Measurements from ENCODE around the gene ITPR1. TPM values are rescaled to one million over a fixed set of nuclear protein-coding genes. Genes with fewer than 3 reads are reported as not detected.

ITPR1 gene
- total RNA-seq, 2 donors from 2014 or later: 29.3 to 29.8 TPM

DNA sequence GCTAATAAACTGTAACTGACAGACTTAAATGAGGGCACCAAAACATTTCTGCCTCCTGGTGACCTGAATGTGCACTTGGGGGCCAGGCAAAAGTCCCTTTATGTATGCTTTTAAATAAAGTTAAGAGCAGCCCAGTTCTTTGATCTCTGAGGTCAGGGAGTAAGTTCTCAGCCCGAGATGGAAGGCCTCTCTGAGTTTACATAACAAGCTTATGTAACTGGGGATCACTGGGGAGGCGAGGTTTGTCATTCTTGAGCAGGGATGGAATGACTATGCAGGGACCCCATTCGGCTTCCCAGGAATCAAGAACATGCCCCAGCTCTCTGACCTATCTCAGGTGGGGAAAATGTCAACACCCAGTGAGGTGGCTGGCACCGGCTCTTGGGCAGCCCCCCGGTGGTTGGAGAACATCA lies 287.4 kb downstream of the ITPR1 start:
- Histone ChIP-seq H3K36me3 (replicated peaks in 1 of 2; ENCODE audit: insufficient read depth in 1 of 2, low read depth in 2 of 2) (no peaks in the 10 kb centered on the region), H3K4me3 (no peak overlapping the region), H3K27me3 (no peaks in the 10 kb centered on the region), H3K4me1 (peaks cover 19% of the 10 kb centered on the region), H3K9me3 (no peaks in the 10 kb centered on the region), H3K27ac (no peak overlapping the region)
- intact Hi-C loops (cut with DNase I): no loop called here
- ATAC-seq: no peak
- 75 to 79% methylated on average over 5 of the region's 5 CpGs for WGBS, 2 donors
- DNase-seq: no peak
- TF ChIP-seq, protein P1, sequence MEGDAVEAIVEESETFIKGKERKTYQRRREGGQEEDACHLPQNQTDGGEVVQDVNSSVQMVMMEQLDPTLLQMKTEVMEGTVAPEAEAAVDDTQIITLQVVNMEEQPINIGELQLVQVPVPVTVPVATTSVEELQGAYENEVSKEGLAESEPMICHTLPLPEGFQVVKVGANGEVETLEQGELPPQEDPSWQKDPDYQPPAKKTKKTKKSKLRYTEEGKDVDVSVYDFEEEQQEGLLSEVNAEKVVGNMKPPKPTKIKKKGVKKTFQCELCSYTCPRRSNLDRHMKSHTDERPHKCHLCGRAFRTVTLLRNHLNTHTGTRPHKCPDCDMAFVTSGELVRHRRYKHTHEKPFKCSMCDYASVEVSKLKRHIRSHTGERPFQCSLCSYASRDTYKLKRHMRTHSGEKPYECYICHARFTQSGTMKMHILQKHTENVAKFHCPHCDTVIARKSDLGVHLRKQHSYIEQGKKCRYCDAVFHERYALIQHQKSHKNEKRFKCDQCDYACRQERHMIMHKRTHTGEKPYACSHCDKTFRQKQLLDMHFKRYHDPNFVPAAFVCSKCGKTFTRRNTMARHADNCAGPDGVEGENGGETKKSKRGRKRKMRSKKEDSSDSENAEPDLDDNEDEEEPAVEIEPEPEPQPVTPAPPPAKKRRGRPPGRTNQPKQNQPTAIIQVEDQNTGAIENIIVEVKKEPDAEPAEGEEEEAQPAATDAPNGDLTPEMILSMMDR (IDR thresholded peaks at IDR 0.05): no peak
- no peak for TF ChIP-seq POLR2A (IDR thresholded peaks at IDR 0.05)

DNA sequence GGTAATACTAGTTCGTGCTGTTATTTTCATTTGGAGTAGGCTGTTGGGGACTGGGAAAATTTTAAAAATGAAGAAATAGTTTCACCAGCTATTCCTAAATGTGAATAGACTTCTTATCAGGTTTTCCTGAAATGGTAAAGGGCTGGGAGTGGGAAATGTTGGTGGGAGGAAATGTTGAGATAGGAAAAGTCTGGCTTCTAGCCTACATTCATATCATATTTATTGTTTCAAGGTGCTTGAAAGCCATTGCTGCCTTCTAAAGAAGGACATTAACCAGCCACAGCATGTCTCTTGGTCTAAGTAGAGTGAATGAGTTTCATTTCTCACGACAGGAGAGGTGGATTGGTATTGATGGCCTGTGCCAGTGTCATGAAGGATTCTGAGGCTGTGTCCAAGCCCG lies 288.9 kb downstream of the ITPR1 start:
- WGBS, 2 donors: 76 to 82% methylated on average over 3 of the region's 3 CpGs
- intact Hi-C loops (cut with DNase I): no loop called here

DNA sequence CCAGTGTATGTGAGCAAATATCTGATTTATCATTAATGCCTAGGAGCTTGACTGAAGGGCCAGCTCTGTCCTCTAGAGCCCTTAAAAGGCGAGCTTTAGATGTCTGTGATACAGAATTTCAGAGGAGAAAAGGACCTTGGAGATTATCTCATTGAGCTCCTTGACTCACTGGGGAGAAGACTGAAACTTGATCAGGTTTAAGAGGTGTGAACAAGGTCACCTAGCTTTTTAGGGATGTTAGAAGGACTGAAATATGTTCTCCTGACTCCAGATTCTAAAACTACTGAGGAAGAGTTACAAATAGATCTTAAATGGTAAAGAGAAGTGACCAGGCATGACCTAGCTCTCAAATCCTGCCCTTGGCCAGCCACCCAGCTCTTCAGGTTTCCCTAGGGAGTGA lies 292.4 kb downstream of the ITPR1 start:
- intact Hi-C loops (cut with DNase I): no loop called here
- no peak for TF ChIP-seq POLR2A (IDR thresholded peaks at IDR 0.05)
- TF ChIP-seq, protein P1 (IDR thresholded peaks at IDR 0.05): no peak
- Histone ChIP-seq H3K27ac (no peak overlapping the region), H3K4me1 (no peaks in the 10 kb centered on the region), H3K9me3 (no peaks in the 10 kb centered on the region), H3K27me3 (no peaks in the 10 kb centered on the region), H3K4me3 (no peak overlapping the region), H3K36me3 (replicated peaks in 1 of 2; ENCODE audit: insufficient read depth in 1 of 2, low read depth in 2 of 2) (no peaks in the 10 kb centered on the region)
- no peak for DNase-seq
- WGBS, 2 donors: 94 to 100% methylated on average over 1 of the region's 1 CpG
- ATAC-seq: no peak

More for the DNA sequence above, 288.9 kb downstream of the ITPR1 start:
- H3K27me3 ChIP-seq: no peaks in the 10 kb centered on the region
- ATAC-seq: no peak
- no peak overlapping the region for H3K4me3 ChIP-seq
- peaks cover 9% of the 10 kb centered on the region for H3K4me1 ChIP-seq
- no peak for DNase-seq
- H3K27ac ChIP-seq: no peak overlapping the region
- no peaks in the 10 kb centered on the region for H3K36me3 ChIP-seq (replicated peaks in 1 of 2; ENCODE audit: insufficient read depth in 1 of 2, low read depth in 2 of 2)
- TF ChIP-seq POLR2A (IDR thresholded peaks at IDR 0.05): no peak
- TF ChIP-seq, protein P1 (IDR thresholded peaks at IDR 0.05): no peak
- H3K9me3 ChIP-seq: no peaks in the 10 kb centered on the region

DNA sequence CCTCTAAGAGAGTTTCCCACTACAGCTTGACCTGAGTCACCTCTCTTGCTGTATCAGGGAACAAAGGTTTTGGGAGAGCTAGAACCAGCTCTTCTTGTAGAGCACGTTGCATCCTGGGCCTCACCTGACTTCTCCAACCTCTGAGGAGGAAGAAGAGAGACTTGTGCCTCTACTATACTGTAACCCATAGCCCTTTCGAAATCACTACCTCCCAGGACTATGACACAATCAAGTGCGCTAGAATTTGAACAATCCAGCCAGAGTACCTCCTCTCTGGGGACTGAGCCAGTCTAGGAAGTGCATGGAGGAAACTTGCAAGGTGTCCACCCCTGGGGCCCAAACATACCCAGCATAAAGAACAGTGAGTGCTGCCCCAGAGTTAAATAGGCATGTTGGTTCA lies 293.3 kb downstream of the ITPR1 start:
- 85 to 95% methylated on average over 2 to 3 of the region's 3 CpGs for WGBS, 2 donors
- H3K36me3 ChIP-seq (replicated peaks in 1 of 2; ENCODE audit: insufficient read depth in 1 of 2, low read depth in 2 of 2): no peaks in the 10 kb centered on the region
- H3K4me3 ChIP-seq: no peak overlapping the region
- H3K9me3 ChIP-seq: no peaks in the 10 kb centered on the region
- ATAC-seq: no peak
- H3K27me3 ChIP-seq: no peaks in the 10 kb centered on the region
- H3K4me1 ChIP-seq: no peaks in the 10 kb centered on the region
- TF ChIP-seq POLR2A (IDR thresholded peaks at IDR 0.05): no peak
- TF ChIP-seq, protein P1 (IDR thresholded peaks at IDR 0.05): no peak
- intact Hi-C loops (cut with DNase I): no loop called here
- H3K27ac ChIP-seq: no peak overlapping the region
- no peak for DNase-seq

DNA sequence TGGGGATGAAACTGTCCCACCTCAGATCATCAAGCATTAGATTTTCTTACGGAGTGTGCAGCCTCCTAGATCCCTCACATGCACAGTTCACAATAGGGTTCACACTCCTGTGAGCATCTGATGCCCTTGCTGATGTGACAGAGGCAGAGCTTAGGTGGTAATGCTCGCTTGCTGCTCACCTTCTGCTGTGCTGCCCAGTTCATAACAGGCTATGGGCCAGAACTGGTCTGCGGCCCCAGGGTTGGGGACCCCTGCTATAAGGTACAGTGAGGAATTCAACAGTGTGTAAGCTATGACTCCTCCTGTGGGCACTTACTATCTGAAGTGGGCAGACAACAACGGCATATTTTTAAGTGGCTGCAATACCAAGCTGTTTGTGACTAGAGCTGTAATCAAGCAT lies 298.2 kb downstream of the ITPR1 start:
- Histone ChIP-seq H3K4me1 (no peaks in the 10 kb centered on the region), H3K27ac (no peak overlapping the region), H3K27me3 (no peaks in the 10 kb centered on the region), H3K9me3 (no peaks in the 10 kb centered on the region), H3K36me3 (replicated peaks in 1 of 2; ENCODE audit: insufficient read depth in 1 of 2, low read depth in 2 of 2) (no peaks in the 10 kb centered on the region), H3K4me3 (no peak overlapping the region)
- TF ChIP-seq POLR2A (IDR thresholded peaks at IDR 0.05): no peak
- TF ChIP-seq, protein P1 (IDR thresholded peaks at IDR 0.05): no peak
- ATAC-seq (no peak), DNase-seq (no peak)
- intact Hi-C loops (cut with DNase I): no loop called here
- 98 to 100% methylated on average over 3 to 4 of the region's 4 CpGs for WGBS, 2 donors
